Osteoblast (primary cell): ENCODE data around the gene KCNK17. TPM values are rescaled to one million over a fixed set of nuclear protein-coding genes. Genes with fewer than 3 reads are reported as not detected.

ENCODE experiments used
- DNase-seq: peaks from one replicate; pipeline ENCODE4 v3.0.0; 2011; ENCODE audit warnings: low spot score, mixed read lengths; ENCODE audit not compliant: insufficient read length; ENCODE audit errors: missing footprints
- H2AFZ ChIP-seq: 2 replicates; pipeline ENCODE4 v1.6.0; 2011; ENCODE audit warnings: mild to moderate bottlenecking, low read length
- H3K27ac ChIP-seq: 2 replicates; pipeline ENCODE4 v1.5.1; 2011; ENCODE audit warnings: mild to moderate bottlenecking, low read depth, low read length, moderate library complexity
- H3K27me3 ChIP-seq: 2 replicates; pipeline ENCODE4 v1.6.0; 2012; ENCODE audit warnings: mild to moderate bottlenecking, control low read depth, inconsistent platforms, low read length, moderate library complexity; ENCODE audit not compliant: insufficient read depth
- H3K36me3 ChIP-seq: 2 replicates; pipeline ENCODE4 v1.5.1; 2011; ENCODE audit warnings: mild to moderate bottlenecking, low read length, control low read depth, moderate library complexity; ENCODE audit not compliant: insufficient read depth
- H3K4me1 ChIP-seq: 2 replicates; pipeline ENCODE4 v1.5.1; 2011; ENCODE audit warnings: mild to moderate bottlenecking, low read length, control low read depth, moderate library complexity; ENCODE audit not compliant: insufficient read depth
- H3K4me2 ChIP-seq: 2 replicates; pipeline ENCODE4 v1.6.0; 2011; ENCODE audit warnings: mild to moderate bottlenecking, low read length; ENCODE audit not compliant: insufficient read depth
- H3K4me3 ChIP-seq: fragments of 200-600 bp; sonication (generic); 3 replicates; pipeline ENCODE4 v1.5.1; 2012; ENCODE audit warnings: mild to moderate bottlenecking, low read length, inconsistent platforms; ENCODE audit not compliant: insufficient read depth
- H3K79me2 ChIP-seq: 2 replicates; pipeline ENCODE4 v1.6.0; 2012; ENCODE audit warnings: mild to moderate bottlenecking, low read length, control low read depth, inconsistent platforms; ENCODE audit not compliant: insufficient read depth
- H3K9me3 ChIP-seq: 2 replicates; pipeline ENCODE4 v1.5.1; 2011; ENCODE audit warnings: low read depth, low read length, control low read depth
- H4K20me1 ChIP-seq: 2 replicates; pipeline ENCODE4 v1.6.0; 2012; ENCODE audit warnings: mild to moderate bottlenecking, low read length, control low read depth; ENCODE audit not compliant: insufficient read depth
- CTCF ChIP-seq: IDR thresholded peaks from 2 replicates; pipeline ENCODE4 v1.5.1; 2011; ENCODE audit warnings: mild to moderate bottlenecking, low read depth, low read length, moderate library complexity; ENCODE audit errors: extremely low read depth
- total RNA-seq: library from RNA; depleted of rRNA; stranded (reverse); fragments of >200 nt; gene quantifications from 2 replicates; pipeline ENCODE4 v1.2.3, GENCODE V29; 2012

KCNK17 gene
- total RNA-seq, 1 donor = not detected

GRCh38 chr6:39348740-39349139, 34.5 kb upstream of the KCNK17 start:
- Histone ChIP-seq H3K4me2 (no peak overlapping the region), H3K36me3 (no peaks in the 10 kb centered on the region), H3K27me3 (no peaks in the 10 kb centered on the region), H2AFZ (no peak overlapping the region), H3K4me1 (no peaks in the 10 kb centered on the region), H3K4me3 (no peak overlapping the region), H3K9me3 (no peaks in the 10 kb centered on the region), H3K79me2 (no peaks in the 10 kb centered on the region), H4K20me1 (no peaks in the 10 kb centered on the region), H3K27ac (no peak overlapping the region)
- no peak for DNase-seq
- TF ChIP-seq CTCF = no peak

GRCh38 chr6:39347906-39348585, 33.8 kb upstream of the KCNK17 start:
- no peak overlapping the region for H2AFZ ChIP-seq
- no peaks in the 10 kb centered on the region for H3K27me3 ChIP-seq
- H4K20me1 ChIP-seq = no peaks in the 10 kb centered on the region
- H3K36me3 ChIP-seq = no peaks in the 10 kb centered on the region
- H3K27ac ChIP-seq = no peak overlapping the region
- no peaks in the 10 kb centered on the region for H3K4me1 ChIP-seq
- H3K9me3 ChIP-seq = no peaks in the 10 kb centered on the region
- no peaks in the 10 kb centered on the region for H3K79me2 ChIP-seq
- DNase-seq = peak; percentile 98
- peak; percentile 91 for TF ChIP-seq CTCF
- H3K4me2 ChIP-seq = no peak overlapping the region
- no peak overlapping the region for H3K4me3 ChIP-seq

GRCh38 chr6:39347206-39347605, 33.0 kb upstream of the KCNK17 start:
- peak; percentile 53 for DNase-seq
- Histone ChIP-seq H4K20me1 (no peaks in the 10 kb centered on the region), H3K27me3 (no peaks in the 10 kb centered on the region), H3K9me3 (no peaks in the 10 kb centered on the region), H3K4me1 (no peaks in the 10 kb centered on the region), H3K36me3 (no peaks in the 10 kb centered on the region), H3K27ac (no peak overlapping the region), H3K4me3 (no peak overlapping the region), H2AFZ (no peak overlapping the region), H3K4me2 (no peak overlapping the region), H3K79me2 (no peaks in the 10 kb centered on the region)
- no peak for TF ChIP-seq CTCF

- peak; percentile 79 for DNase-seq
- Histone ChIP-seq H3K79me2 (no peaks in the 10 kb centered on the region), H3K27me3 (peaks cover 2% of the 10 kb centered on the region), H2AFZ (no peak overlapping the region), H3K4me3 (no peak overlapping the region), H3K4me2 (no peak overlapping the region), H3K36me3 (no peaks in the 10 kb centered on the region), H3K9me3 (no peaks in the 10 kb centered on the region), H4K20me1 (no peaks in the 10 kb centered on the region), H3K4me1 (no peaks in the 10 kb centered on the region), H3K27ac (no peak overlapping the region)
- no peak for TF ChIP-seq CTCF
Measured at GRCh38 chr6:39344821-39345280, 30.6 kb upstream of the KCNK17 start.
